Left renal pelvis (tissue), 4 donors: ENCODE data around the gene SSBP2. TPM values are rescaled to one million over a fixed set of nuclear protein-coding genes. Genes with fewer than 3 reads are reported as not detected.
"Not testable (repeated sequence)": the region's sequence is repeated elsewhere in the genome, so short reads cannot be mapped to it uniquely, and the experiment has no call there.

ENCODE experiments used
- DNase-seq, 4 donors: peaks; one replicate each; pipeline ENCODE4 v3.0.0-alpha.2; 2013; ENCODE audit warnings: low read depth in 4 of 4, low spot score in 3 of 4
- polyA plus RNA-seq, 4 donors: library from polyadenylated mRNA; unstranded; fragments of 120-200 nt; gene quantifications; one replicate each; pipeline ENCODE4 v1.2.1, GENCODE V29; 2013; ENCODE audit not compliant: insufficient read length in 4 of 4

SSBP2 gene
- polyA plus RNA-seq, 4 donors, result 85.6 to 125 (median 93.6) TPM

DNA sequence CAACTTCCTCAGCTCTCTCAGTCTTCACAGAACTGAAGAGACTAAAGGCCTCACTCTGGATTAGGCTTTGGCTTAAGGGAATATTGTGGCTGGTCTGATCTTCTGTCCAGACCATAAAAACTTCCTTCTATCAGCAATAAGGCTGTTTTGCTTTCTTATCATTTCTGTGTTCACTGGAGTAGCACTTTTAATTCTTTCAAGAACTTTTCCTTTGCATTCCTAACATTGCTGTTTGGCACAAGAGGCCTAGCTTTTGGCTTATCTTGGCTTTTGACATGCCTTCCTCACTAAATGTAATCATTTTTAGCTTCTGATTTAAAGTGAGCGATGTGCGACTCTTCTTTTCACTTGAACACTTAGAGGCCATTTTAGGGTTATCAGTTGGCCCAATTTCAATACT is 268.3 kb downstream of the SSBP2 start:
- no peak for DNase-seq

DNA sequence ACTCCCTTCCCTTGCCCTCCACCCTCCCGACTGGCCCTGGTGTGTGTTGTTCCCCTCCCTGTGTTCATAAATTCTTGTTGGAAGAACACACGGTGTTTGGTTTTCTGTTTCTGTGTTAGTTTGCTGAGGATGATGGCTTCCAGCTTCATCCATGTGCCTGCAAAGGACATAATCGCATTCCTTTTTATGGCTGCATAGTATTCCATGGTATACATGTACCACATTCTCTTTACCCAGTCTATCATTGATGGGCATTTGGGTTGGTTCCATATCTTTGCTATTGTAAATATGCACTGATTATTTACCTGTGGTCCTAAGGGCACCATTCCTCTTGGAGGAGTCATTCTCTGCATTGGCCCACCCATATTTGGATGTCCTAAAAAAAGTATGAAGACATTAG is 277.5 kb downstream of the SSBP2 start:
- DNase-seq, result not testable (repeated sequence)

DNA sequence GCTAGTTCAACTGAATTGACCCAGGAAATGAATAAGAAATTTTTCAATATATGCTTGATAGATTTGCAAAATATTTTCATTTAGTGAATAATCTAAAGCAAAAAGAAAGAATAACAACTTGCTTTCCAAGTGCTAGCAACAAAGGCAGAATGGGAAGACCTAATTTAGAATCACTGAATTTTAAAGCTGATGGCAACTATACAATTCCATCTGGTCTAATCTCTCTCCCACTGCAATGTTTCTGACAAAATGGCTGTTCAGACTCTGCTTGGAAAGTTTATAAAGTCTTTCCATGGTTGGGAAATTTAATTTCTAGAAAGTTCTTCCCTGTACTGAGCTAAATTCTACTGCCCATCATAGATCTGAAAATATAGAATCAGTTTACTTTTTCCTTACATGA is 281.2 kb downstream of the SSBP2 start:
- no peak for DNase-seq

DNA sequence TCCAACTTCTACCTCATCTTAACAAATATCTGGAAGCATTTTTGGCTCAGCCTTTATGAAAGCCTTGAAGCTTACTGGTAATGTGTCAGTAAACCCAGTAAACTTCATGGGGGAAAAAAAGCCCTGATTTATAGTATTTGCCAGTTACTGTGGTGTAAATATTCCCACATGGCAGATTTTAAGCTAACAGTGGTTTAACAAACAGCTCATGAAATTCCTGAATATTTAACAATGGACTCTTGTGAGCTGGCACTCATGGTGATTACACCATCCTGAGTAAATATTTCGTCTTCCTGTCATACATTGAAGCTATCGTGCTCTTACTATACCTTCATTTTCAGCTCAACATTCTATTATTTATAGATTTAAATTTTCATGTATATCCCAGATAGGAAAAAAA is 300.0 kb downstream of the SSBP2 start:
- DNase-seq, result no peak

DNA sequence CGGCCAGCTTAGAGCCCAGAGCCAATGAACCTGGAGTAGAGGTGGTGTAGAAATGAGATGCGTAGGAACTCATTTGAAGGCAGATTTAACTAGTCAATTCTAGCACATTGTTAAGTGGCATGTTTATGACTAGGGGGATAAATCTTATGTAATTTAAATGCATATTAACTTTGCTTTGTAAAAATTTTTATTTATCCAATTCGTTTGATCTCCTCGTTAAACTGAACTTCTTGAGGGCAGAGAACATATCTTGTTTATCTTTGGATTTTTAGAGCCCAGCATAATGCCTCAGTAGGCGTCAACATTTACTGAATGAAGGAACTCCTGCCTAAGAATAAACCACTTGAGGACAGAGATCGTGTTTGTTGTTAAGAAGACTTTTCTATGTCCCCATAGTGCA is 315.9 kb downstream of the SSBP2 start:
- DNase-seq, result no peak

DNA sequence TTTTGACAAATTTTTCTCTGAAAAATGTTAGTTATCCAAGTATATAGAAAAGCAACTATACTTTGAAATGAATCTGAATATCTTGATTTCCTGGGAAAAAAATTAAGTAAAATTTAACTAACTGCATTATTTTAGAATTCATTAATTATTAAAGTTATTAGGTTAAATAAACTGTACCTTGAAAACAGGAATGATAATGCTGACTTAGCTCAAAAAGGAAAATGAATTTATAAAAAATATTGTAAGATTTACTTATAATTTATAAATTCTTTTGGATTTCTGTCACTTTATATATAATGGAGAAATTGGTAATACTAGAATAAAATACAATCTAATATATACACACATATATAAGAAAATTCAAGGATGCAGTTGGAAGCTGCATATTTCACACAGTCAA is 320.9 kb downstream of the SSBP2 start:
- DNase-seq, result no peak

DNA sequence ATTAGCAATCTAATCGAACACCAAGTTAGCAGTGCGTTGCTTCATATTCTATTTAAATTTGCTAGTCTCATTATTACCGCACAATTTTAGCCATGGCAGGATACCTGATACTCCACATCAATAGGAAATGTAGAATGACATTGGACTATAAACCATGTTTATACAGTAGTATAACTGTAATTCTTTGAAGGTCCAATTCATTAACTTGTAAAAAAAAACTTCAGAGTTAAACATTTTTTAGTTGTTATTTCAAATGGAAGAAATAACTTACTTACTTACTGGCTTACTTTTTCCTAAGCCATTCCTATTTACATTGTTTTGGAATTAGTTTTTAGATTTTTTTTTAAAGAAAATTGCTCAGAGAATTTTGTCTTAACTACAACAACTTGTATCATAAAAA is 321.5 kb downstream of the SSBP2 start:
- DNase-seq, result no peak

DNA sequence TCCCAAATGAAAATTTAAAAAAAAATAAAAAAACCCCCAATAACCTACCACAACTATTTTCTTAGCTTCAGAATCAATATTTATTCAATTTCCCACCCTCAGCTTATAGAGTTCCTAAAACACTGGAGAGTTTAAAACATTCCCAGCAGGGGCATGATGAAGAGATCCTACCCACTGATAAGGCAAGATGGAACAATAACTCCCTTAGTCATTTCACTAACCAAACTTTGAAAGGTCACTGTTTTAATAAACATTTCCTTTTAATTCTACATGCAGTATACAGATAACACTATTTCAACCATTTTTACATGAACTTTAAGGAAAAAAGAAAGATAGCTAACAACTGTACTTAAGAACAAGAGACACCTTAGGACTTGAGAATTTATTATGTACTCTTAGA is 322.0 kb downstream of the SSBP2 start:
- no peak for DNase-seq

DNA sequence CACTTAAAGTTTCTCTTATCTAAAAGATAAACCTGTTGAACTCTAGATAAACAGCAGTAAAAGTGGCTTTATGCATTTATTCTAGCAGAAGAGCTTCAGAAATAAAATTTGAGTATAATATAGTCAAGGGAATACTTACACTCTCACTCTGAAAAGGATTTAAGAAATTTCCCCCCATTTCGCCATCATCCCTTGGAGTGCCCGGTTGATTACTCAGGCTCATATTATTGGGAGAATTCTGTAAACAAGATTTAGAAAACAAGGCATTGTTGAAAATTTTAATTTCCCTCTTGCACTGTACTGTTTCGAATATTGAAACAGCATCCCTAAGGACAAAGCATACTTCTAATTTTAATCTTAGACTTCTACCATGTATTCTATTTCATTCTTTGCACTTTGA is 322.5 kb downstream of the SSBP2 start:
- DNase-seq, result no peak

DNA sequence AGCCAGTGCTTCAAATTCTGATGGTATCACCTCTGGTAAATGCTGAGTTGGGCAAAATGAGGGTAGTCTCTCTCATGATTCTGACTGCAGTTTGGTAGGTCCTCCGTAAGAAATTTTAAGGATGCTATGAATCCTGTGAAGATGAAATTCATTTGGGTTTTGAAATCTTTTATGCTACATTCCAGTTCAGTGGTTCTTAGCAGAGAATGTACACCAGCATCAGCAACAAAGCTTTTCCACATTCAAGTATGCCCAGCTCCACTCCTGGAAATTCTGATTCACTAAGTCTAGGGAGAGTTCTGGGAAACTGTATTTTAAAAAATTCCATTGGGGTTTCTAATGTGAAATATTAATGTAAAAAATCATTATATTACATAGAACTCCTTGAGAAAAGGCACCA is 323.3 kb downstream of the SSBP2 start:
- DNase-seq, result no peak

DNA sequence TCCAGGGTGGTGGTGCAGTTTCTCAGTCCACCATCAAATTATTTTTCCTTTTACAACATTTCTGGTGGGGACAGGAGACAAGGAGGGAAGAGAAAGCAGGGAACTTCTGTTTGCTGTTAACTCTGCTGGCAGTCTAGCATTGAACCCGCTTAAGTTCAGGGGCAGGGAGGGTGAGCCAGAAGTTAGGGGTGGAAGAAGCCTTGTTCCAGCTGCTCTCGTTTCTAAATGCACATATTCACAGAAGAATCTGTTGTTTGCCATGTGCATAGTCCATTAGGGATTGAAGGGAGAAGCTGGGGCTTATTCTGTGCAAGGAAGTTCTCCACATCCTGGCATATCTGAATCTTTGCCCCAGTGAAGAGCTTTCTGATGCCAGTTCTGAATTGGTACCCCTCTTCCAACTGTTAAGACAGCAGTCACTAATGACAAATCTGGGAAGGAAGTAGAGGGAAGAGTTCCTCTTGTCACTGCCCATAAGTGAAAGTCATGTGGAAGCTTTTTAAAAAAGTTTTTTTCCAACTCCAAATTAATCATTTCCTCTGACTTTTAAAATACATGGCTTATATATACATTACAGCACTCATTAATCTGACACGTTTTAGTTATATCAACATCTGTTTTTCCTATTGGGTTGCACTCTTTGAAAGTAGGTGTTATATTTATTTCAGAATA is 324.4 kb downstream of the SSBP2 start:
- no peak for DNase-seq

DNA sequence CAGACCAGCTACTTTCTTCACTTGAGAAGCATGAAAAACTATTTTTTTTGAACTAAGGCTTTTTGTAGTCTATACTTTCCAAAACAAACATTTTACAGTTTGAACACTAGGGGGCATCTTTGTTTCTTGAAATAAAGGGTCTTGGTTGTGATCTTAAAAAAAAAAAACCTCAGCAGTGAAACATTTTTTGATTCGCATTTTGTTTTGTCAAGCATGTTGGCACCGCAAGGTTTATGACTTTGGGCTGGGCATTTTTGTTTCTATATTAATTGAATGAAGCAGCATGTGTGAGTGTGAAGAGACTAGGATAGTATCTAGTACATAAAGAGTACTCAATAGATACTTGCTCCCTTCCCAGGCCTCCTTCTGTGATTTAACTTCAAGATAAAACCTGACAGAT is 325.3 kb downstream of the SSBP2 start:
- peak in 3 of 4 donors; percentile 28 to 52 (median 47) for DNase-seq

DNA sequence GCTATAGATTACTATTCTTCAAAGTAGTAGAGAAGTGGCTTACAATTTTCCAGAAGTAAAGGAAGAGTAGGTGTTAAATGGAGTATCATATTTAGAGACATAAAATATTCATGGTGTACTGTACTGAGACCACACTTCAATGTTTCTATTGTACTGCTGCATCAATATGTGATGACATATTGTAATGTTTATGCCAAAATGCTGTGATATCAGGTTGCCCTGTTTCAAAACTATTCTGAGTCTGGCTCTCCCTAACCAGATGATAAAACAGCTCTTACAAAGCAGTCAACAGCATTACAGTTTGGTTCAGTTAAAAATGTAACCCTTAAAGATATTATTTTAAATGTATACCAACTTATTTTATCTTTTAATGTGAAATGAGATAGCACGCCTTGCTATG is 326.2 kb downstream of the SSBP2 start:
- DNase-seq, result no peak

DNA sequence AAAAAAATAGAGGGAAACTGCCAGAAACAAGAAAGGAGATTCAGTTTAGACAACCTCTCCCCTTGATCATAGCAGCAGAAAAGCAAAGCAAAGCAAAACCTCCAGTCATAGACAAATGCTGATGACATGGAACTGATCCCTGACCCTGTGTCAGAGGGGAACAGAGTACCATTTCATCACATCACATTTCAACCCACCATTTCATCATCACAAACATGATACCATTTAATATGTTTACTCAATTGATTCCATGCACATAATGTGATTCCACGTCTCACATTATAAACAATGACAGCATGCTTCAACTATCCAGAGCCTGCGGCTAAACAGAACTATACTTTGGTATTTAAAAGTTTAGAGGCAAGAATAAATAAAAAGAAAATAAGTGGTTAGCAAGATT is 328.2 kb downstream of the SSBP2 start:
- no peak for DNase-seq

DNA sequence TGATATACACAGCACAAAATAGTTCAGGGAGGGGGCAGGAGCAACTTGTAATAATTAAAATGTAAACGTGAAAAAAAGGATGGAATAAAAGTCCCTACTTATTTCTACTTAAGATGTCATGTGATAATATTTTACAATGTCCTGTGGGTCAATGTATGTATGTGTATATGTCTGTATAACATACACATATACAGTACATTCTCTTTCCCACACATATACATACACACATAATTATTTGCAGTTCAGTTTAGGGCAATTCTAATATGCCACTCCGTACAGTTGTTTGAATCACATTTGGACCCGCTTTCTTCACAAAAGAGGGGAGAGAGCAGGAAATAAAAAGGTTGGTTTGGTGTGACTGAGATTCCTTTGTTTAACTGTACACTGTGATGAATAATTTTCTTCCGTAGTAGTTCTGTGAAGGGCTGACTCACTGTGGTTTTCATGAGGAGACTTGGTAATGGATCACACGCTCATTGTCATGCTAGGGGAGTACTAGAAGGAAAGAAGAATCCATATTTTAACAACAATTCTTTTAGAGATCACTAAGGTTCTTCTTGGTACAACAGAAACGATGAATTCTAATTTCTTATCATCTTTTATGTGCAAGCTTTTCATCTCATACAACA is 330.7 kb downstream of the SSBP2 start:
- no peak for DNase-seq

DNA sequence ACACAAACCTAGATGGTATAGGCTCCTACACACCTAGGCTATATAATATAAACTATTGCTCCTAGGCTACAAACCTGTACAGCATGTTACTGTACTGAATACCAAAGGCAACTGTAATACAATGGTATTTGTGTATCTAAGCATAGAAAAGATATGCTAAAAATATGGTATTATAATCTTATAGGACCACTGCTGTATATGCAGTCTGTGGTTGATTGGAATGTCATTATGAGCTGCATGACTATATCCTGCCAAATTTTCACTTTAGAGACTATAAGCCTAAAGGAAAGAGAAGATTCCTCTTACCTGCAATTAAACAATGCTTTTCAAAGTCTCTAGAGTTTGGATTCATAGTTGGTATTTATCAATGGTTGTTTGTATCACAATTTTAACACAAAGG is 332.3 kb downstream of the SSBP2 start:
- no peak for DNase-seq

DNA sequence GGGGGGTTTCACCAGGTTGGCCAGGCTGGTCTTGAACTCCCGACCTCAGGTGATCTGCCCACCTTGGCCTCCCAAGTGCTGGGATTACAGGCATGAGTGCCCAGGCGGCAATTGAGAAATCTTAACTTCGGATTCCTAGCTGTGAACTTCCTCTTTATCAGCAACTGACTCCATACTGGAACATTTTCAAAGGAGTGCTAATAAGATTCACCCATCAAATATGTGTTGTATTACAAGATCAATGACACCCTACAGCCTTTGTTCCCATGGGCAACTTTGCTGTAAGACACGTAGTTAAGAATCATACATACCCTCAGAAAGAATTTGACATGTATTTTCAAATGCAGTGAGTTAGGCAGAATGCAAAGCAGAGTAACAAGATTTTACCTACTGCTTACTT is 333.8 kb downstream of the SSBP2 start:
- no peak for DNase-seq

DNA sequence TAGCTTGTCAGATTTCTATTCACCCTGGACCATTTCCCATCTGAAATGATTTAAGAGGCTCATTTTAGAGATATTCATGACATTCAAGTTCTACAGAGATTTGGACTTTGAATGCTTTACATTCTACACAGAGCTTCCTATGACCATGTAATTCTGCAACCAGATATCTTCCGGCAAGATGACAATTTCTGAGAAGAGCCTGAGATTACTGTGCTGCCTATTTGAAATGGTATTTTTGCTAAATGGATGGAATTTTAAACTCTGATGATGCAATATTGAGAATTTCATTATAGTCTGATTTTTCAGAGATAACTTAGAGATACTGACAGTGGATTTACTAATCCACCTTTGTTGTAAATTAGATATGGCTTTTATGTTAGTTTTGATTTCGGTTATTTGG is 341.0 kb downstream of the SSBP2 start:
- no peak for DNase-seq

DNA sequence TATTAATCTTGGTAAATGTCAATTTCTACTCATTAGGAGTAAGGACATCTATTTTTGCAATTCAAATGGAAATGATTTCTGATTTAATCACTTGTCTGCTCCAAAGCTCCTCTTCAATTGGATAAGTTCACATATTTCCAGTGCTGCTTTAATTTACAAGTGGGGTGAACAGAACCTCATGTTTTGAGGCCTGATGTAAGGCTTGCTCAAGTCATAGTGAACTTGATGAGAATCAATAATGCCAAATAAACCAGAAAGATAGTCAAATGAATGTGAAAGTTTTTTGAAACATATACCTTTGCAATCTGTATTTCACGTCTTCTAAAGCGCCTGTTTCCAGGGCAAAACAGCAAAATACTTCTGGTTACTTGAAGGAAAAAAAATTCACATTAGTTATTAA is 341.5 kb downstream of the SSBP2 start:
- DNase-seq, result no peak

DNA sequence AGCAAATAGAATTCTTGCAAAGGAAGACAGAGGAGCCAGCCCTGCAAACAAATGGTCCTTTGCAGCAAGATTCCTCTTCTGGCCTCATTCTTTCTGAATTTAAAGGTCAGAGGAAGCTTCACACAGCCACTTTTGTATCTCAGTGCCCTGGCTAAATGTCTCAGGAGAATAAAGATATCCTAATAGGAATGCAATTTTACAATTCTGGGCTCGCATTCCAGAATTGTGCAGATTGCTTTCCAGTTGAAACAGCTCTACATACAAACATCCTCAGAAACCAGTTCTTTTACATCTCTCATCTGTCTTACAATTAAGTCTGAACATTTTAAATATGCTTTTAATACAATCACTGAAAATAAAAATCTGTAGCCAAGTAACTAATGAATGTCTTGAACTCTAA is 342.4 kb downstream of the SSBP2 start:
- DNase-seq, result no peak

DNA sequence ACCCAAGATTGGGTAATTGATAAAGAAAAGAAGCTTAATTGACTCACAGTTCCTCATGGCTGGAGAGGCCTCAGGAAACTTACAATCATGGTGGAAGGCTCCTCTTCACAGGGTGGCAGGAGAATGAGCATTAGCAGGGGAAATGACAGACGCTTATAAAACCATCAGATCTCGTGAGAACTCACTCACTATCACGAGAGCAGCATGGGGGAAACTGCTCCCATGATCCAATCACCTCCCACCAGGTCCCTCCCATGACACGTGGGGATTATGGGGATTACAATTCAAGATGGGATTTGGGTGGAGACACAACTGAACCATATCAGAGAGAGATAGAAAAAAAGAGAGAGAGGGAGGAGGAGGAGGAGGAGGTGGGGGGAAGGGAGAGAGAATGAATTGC is 343.1 kb downstream of the SSBP2 start:
- DNase-seq, result not testable (repeated sequence)

DNA sequence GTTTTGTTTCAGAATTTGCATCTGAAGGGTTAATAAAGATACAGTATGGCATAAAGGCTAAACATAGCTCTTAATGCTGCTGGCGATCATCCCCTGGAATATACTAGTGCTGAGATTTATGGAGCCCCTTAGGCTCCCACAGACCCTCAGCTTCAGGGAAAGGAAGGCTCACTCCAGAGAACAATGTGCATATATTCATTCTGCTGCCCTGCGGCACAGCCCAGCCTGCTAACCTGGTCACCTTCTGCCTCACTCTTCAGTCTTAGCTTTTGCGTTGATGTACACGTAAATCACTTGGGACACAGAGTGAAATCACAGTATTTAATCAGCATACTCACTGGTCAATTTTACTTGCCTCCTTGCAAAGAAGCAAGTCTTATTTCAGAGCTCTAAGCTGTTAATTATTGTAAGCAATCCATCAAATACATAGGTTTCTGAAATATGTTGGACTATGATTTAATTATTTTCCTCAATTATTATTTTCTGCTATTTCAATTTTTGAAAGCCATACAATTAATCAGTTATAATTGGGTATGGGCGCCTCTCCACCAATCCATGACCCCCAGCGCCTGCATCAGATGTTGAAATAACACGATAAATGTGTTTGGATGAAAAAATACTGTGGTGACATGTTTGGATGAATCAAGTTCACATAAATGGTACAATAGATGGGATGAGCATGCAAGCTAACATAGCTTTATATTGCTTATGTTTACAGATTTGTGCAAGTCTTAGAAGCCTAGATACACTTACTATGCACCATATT is 345.6 kb downstream of the SSBP2 start:
- no peak for DNase-seq
